PFSK-1 (cell line): ENCODE results near the gene TMC1.
A peak's percentile ranks its signal among the peaks of the same experiment; 100 is the strongest.

Experiments
- FOXP2 ChIP-seq: optimal IDR thresholded peaks from 2 replicates; pipeline ENCODE3; 2011; ENCODE audit warnings: borderline replicate concordance, control low read depth, inconsistent platforms; ENCODE audit not compliant: insufficient read depth; ENCODE audit errors: extremely low read length, extremely low read depth
- POLR2AphosphoS5 ChIP-seq: IDR thresholded peaks from 2 replicates; pipeline ENCODE4 v1.6.1; 2012; ENCODE audit warnings: low read depth, mild to moderate bottlenecking, control low read depth, low read length, moderate library complexity
- SIN3A ChIP-seq: IDR thresholded peaks from 2 replicates; pipeline ENCODE4 v1.6.1; 2012; ENCODE audit warnings: mild to moderate bottlenecking, low read length, moderate library complexity, borderline replicate concordance; ENCODE audit not compliant: insufficient read depth
- TAF1 ChIP-seq: IDR thresholded peaks from 2 replicates; pipeline ENCODE4 v1.6.1; 2012; ENCODE audit warnings: low read length, control low read depth, borderline replicate concordance; ENCODE audit not compliant: insufficient read depth
- TF ChIP-seq, protein P1 (sequence below), 2 experiments: IDR thresholded peaks; 2 replicates each; pipeline versions ENCODE4 v1.6.1 to v1.8.0; 2011 to 2012; ENCODE audit warnings: low read depth in 2 of 2, low read length in 2 of 2, control low read depth in 1 of 2, inconsistent platforms in 1 of 2, mild to moderate bottlenecking in 1 of 2, moderate library complexity in 1 of 2; ENCODE audit not compliant: insufficient read depth in 1 of 2

The TMC1 gene

GRCh38 chr9:72554221-72554641, 32.8 kb downstream of the TMC1 start:
- TF ChIP-seq FOXP2 (no peak), POLR2AphosphoS5 (no peak), SIN3A (no peak), TAF1 (no peak)
- TF ChIP-seq, protein P1, sequence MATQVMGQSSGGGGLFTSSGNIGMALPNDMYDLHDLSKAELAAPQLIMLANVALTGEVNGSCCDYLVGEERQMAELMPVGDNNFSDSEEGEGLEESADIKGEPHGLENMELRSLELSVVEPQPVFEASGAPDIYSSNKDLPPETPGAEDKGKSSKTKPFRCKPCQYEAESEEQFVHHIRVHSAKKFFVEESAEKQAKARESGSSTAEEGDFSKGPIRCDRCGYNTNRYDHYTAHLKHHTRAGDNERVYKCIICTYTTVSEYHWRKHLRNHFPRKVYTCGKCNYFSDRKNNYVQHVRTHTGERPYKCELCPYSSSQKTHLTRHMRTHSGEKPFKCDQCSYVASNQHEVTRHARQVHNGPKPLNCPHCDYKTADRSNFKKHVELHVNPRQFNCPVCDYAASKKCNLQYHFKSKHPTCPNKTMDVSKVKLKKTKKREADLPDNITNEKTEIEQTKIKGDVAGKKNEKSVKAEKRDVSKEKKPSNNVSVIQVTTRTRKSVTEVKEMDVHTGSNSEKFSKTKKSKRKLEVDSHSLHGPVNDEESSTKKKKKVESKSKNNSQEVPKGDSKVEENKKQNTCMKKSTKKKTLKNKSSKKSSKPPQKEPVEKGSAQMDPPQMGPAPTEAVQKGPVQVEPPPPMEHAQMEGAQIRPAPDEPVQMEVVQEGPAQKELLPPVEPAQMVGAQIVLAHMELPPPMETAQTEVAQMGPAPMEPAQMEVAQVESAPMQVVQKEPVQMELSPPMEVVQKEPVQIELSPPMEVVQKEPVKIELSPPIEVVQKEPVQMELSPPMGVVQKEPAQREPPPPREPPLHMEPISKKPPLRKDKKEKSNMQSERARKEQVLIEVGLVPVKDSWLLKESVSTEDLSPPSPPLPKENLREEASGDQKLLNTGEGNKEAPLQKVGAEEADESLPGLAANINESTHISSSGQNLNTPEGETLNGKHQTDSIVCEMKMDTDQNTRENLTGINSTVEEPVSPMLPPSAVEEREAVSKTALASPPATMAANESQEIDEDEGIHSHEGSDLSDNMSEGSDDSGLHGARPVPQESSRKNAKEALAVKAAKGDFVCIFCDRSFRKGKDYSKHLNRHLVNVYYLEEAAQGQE (IDR thresholded peaks at IDR 0.05; ENCODE audit: insufficient read depth in 1 of 2, low read depth in 2 of 2, low read length in 2 of 2): no peak

- peak; percentile 55; the same call in 1 of the 2 replicates for TF ChIP-seq SIN3A
- TF ChIP-seq TAF1: no peak
Observed at GRCh38 chr9:72557549-72557948, 36.1 kb downstream of the TMC1 start.

GRCh38 chr9:72560086-72560485, 38.7 kb downstream of the TMC1 start:
- TF ChIP-seq SIN3A (no peak), POLR2AphosphoS5 (no peak), FOXP2 (no peak), TAF1 (no peak)
- TF ChIP-seq, protein P1 (IDR thresholded peaks at IDR 0.05; ENCODE audit: insufficient read depth in 1 of 2, low read depth in 2 of 2, low read length in 2 of 2): no peak

- no peak for TF ChIP-seq FOXP2
Observed at GRCh38 chr9:72563806-72564205, 42.4 kb downstream of the TMC1 start.

DNA sequence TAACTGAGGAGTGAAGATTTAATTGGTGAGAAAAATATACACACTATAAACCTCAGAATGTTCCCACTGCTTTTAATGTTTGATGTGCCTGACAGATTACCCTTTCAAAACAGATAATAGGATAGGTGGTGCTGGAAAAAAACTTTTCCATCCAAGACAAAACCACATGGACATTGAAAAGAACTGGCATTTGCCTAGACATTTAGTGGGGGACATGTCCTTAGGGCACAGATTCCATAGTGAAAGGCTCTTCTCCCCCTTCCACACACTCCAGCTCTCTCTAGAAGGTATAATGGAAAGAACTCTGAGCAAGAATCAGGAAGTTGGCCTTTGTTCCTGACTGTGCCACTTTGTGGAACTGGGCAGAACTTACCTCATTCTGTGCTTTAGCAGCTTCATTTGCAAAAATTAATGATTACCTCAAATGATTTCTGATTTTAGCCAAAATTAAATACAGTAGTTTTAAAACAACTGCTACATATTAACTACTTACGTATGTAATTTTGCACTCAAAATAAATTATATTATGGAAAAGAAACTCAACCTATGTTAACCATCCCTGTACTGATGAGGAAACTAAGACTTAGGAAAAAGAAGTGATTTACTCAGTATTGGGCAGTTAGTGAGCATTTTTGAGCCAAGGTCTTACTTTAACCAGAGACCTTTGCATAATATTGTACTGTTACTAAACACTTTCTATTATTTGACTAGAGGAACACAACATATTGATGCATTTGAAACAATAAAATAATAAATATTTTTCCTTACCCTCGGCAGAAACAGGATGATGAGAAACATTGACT, 43.3 kb downstream of the TMC1 start:
- no peak for TF ChIP-seq SIN3A
- TF ChIP-seq FOXP2: no peak

GRCh38 chr9:72565535-72565934, 44.1 kb downstream of the TMC1 start:
- TF ChIP-seq FOXP2: no peak
- TF ChIP-seq POLR2AphosphoS5: no peak
- TF ChIP-seq TAF1: no peak
- TF ChIP-seq SIN3A: no peak
- TF ChIP-seq, protein P1 (IDR thresholded peaks at IDR 0.05; ENCODE audit: insufficient read depth in 1 of 2, low read depth in 2 of 2, low read length in 2 of 2): no peak

DNA sequence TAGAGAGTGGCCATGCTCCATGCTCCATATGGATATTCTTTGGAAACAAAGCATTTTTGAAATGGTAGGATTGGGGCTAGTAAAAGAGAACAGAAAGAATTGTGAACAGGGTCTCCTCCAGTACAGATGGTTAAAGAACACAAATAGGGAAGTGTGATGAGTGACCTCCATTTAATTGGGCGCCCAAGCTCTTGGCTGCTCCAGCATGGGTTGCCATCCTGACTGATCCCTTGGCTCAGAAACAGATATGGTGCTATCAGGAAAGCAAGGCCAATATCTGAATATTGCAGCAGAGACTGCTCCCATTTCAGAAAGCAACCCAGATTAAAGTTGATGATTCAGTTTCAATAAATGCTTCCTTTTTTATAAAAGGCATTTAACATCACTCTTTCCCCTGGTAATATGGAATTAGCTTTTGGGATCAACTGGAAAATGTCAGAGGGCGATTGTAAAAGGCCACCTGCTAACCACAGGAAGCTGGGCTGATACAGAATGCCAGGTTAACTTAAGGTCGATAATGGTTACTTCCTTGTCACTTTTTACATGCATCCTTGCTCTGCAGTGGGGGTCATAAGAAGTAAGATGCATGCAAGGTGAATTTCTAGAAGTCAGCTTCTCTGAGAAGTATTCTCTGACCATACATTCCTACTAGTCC, 52.9 kb downstream of the TMC1 start:
- TF ChIP-seq FOXP2: no peak
- no peak for TF ChIP-seq TAF1
- TF ChIP-seq, protein P1 (IDR thresholded peaks at IDR 0.05; ENCODE audit: insufficient read depth in 1 of 2, low read depth in 2 of 2, low read length in 2 of 2): no peak
- no peak for TF ChIP-seq SIN3A
- no peak for TF ChIP-seq POLR2AphosphoS5
